Coronary artery (tissue), 2 donors: ENCODE measurements around the gene COQ6.

Experiments
- DNase-seq: peaks from one replicate; pipeline ENCODE4 v3.0.0-alpha.2; 2017; ENCODE audit warnings: low spot score
- H3K27ac ChIP-seq, 2 donors: fragments of 200-600 bp; sonication (generic); one replicate each; pipeline ENCODE4 v1.5.1; 2016 to 2019
- H3K4me3 ChIP-seq: fragments of 200-600 bp; sonication (generic); 2 replicates; pipeline ENCODE4 v1.5.1; 2016; ENCODE audit warnings: mild to moderate bottlenecking, moderate library complexity
- CTCF ChIP-seq: fragments of 200-600 bp; sonication (generic); IDR thresholded peaks from one replicate; pipeline ENCODE4 v1.5.1; 2019; ENCODE audit warnings: antibody characterized with exemption

COQ6 gene

GRCh38 chr14:73935666-73936065, 14.4 kb upstream of the COQ6 start:
- Histone ChIP-seq H3K4me3 (no peak overlapping the region), H3K27ac (no peak overlapping the region)
- DNase-seq = no peak
- no peak for TF ChIP-seq CTCF

- no peak for TF ChIP-seq CTCF
- no peak for DNase-seq
- no peak overlapping the region for H3K27ac ChIP-seq
- no peak overlapping the region for H3K4me3 ChIP-seq
These were observed 13.6 kb upstream of the COQ6 start for GRCh38 chr14:73936548-73936947.

- no peak overlapping the region for H3K4me3 ChIP-seq
- no peak overlapping the region for H3K27ac ChIP-seq
- DNase-seq = no peak
- no peak for TF ChIP-seq CTCF
These were observed 13.1 kb upstream of the COQ6 start for GRCh38 chr14:73937012-73937411.

- Histone ChIP-seq H3K27ac (peak overlapping the region in 1 of 2 donors; percentile 29), H3K4me3 (no peak overlapping the region)
- TF ChIP-seq CTCF = no peak
- DNase-seq = no peak
These were observed 7.9 kb upstream of the COQ6 start for GRCh38 chr14:73942180-73942579.

- no peak for TF ChIP-seq CTCF
- Histone ChIP-seq H3K4me3 (no peak overlapping the region), H3K27ac (peak overlapping the region in 1 of 2 donors; percentile 59)
- no peak for DNase-seq
These were observed 7.0 kb upstream of the COQ6 start for GRCh38 chr14:73943083-73943482.

- no peak for DNase-seq
- H3K4me3 ChIP-seq = no peak overlapping the region
- TF ChIP-seq CTCF = no peak
- no peak overlapping the region for H3K27ac ChIP-seq
These were observed 5.5 kb upstream of the COQ6 start for GRCh38 chr14:73944432-73945158.

- H3K27ac ChIP-seq = no peak overlapping the region
- H3K4me3 ChIP-seq = no peak overlapping the region
- TF ChIP-seq CTCF = no peak
- no peak for DNase-seq
These were observed 4.9 kb upstream of the COQ6 start for GRCh38 chr14:73945159-73945670.
